Measurements from ENCODE around the gene PRDM13. TPM values are rescaled to one million over a fixed set of nuclear protein-coding genes. Genes with fewer than 3 reads are reported as not detected.

Gene PRDM13
- total RNA-seq, 1 experiment from 2014 or later = 1.3 TPM

DNA sequence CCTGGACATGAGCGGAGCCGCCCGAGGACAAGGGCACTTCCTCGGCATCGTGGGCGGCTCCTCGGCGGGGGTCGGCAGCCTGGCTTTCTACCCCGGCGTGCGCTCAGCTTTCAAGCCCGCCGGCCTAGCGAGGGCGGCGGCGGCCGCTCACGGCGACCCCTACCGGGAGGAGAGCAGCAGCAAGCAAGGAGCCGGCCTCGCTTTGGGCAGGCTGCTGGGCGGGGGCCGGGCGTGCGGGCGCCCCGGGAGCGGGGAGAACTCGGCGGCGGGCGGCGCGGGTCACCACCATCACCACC is 6.7 kb downstream of the PRDM13 start:
- Mint-ChIP-seq H3K27me3 (ENCODE audit: unreplicated experiment) (peaks cover 43% of the 10 kb centered on the region), H3K4me1 (ENCODE audit: low read depth, unreplicated experiment) (no peaks in the 10 kb centered on the region), H3K9me3 (ENCODE audit: low read depth, unreplicated experiment) (no peaks in the 10 kb centered on the region), H3K4me3 (ENCODE audit: low read depth, unreplicated experiment) (peak overlapping the region; percentile 95), H3K27ac (ENCODE audit: unreplicated experiment) (no peak overlapping the region), H3K36me3 (ENCODE audit: insufficient read depth, unreplicated experiment) (peaks cover 14% of the 10 kb centered on the region)
- TF ChIP-seq, protein P1, sequence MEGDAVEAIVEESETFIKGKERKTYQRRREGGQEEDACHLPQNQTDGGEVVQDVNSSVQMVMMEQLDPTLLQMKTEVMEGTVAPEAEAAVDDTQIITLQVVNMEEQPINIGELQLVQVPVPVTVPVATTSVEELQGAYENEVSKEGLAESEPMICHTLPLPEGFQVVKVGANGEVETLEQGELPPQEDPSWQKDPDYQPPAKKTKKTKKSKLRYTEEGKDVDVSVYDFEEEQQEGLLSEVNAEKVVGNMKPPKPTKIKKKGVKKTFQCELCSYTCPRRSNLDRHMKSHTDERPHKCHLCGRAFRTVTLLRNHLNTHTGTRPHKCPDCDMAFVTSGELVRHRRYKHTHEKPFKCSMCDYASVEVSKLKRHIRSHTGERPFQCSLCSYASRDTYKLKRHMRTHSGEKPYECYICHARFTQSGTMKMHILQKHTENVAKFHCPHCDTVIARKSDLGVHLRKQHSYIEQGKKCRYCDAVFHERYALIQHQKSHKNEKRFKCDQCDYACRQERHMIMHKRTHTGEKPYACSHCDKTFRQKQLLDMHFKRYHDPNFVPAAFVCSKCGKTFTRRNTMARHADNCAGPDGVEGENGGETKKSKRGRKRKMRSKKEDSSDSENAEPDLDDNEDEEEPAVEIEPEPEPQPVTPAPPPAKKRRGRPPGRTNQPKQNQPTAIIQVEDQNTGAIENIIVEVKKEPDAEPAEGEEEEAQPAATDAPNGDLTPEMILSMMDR (IDR thresholded peaks at IDR 0.05; ENCODE audit: unreplicated experiment) = peak; percentile 56
- intact Hi-C loops (cut with micrococcal nuclease; ENCODE audit: unreplicated experiment) = no loop called here
- CTCF ChIA-PET = interaction anchor here (0.6 to 1.3 kb wide), 3 partner anchors 11 to 146 kb away, joined by 3 to 4 read pairs (median 3); no protein-coding TSS in a partner anchor
- peak; percentile 67 for DNase-seq
- no TSS peak for BruUV-seq (replicated peaks)

- H3K36me3 Mint-ChIP-seq (ENCODE audit: insufficient read depth, unreplicated experiment) = peaks cover 14% of the 10 kb centered on the region
- intact Hi-C loops (cut with micrococcal nuclease; ENCODE audit: unreplicated experiment) = no loop called here
- TF ChIP-seq, protein P1 (IDR thresholded peaks at IDR 0.05; ENCODE audit: unreplicated experiment) = no peak
- peak overlapping the region; percentile 95 for H3K4me3 Mint-ChIP-seq (ENCODE audit: low read depth, unreplicated experiment)
- CTCF ChIA-PET = interaction anchor here (0.6 to 1.3 kb wide), 4 partner anchors 12 to 336 kb away, joined by 3 to 4 read pairs (median 4); no protein-coding TSS in a partner anchor
- DNase-seq = peak; percentile 14
- no peak overlapping the region for H3K27ac Mint-ChIP-seq (ENCODE audit: unreplicated experiment)
- H3K4me1 Mint-ChIP-seq (ENCODE audit: low read depth, unreplicated experiment) = no peaks in the 10 kb centered on the region
- H3K9me3 Mint-ChIP-seq (ENCODE audit: low read depth, unreplicated experiment) = no peaks in the 10 kb centered on the region
- peaks cover 43% of the 10 kb centered on the region for H3K27me3 Mint-ChIP-seq (ENCODE audit: unreplicated experiment)
- no TSS peak for BruUV-seq (replicated peaks)
Observed at GRCh38 chr6:99613705-99614429, 7.2 kb downstream of the PRDM13 start.

GRCh38 chr6:99614430-99615186 is 8.0 kb downstream of the PRDM13 start:
- no TSS peak for BruUV-seq (replicated peaks)
- no peak overlapping the region for H3K27ac Mint-ChIP-seq (ENCODE audit: unreplicated experiment)
- peak overlapping the region; percentile 95 for H3K4me3 Mint-ChIP-seq (ENCODE audit: low read depth, unreplicated experiment)
- H3K27me3 Mint-ChIP-seq (ENCODE audit: unreplicated experiment) = peaks cover 36% of the 10 kb centered on the region
- CTCF ChIA-PET = interaction anchor here (0.6 to 1.3 kb wide), 3 partner anchors 147 to 337 kb away, joined by 3 to 4 read pairs (median 4); no protein-coding TSS in a partner anchor
- no peaks in the 10 kb centered on the region for H3K4me1 Mint-ChIP-seq (ENCODE audit: low read depth, unreplicated experiment)
- peaks cover 14% of the 10 kb centered on the region for H3K36me3 Mint-ChIP-seq (ENCODE audit: insufficient read depth, unreplicated experiment)
- DNase-seq = peak; percentile 37
- TF ChIP-seq, protein P1 (IDR thresholded peaks at IDR 0.05; ENCODE audit: unreplicated experiment) = no peak
- intact Hi-C loops (cut with micrococcal nuclease; ENCODE audit: unreplicated experiment) = no loop called here
- no peaks in the 10 kb centered on the region for H3K9me3 Mint-ChIP-seq (ENCODE audit: low read depth, unreplicated experiment)

GRCh38 chr6:99617131-99617530 is 10.5 kb downstream of the PRDM13 start:
- no peak for DNase-seq
- intact Hi-C loops (cut with micrococcal nuclease; ENCODE audit: unreplicated experiment) = no loop called here
- no peaks in the 10 kb centered on the region for H3K9me3 Mint-ChIP-seq (ENCODE audit: low read depth, unreplicated experiment)
- TF ChIP-seq, protein P1 (IDR thresholded peaks at IDR 0.05; ENCODE audit: unreplicated experiment) = no peak
- no peak overlapping the region for H3K4me3 Mint-ChIP-seq (ENCODE audit: low read depth, unreplicated experiment)
- BruUV-seq (replicated peaks) = no TSS peak
- CTCF ChIA-PET = interaction anchor here (0.6 kb wide), 1 partner anchor 849 kb away, joined by 4 read pairs; no protein-coding TSS in a partner anchor
- peaks cover 33% of the 10 kb centered on the region for H3K27me3 Mint-ChIP-seq (ENCODE audit: unreplicated experiment)
- H3K27ac Mint-ChIP-seq (ENCODE audit: unreplicated experiment) = no peak overlapping the region
- peaks cover 14% of the 10 kb centered on the region for H3K36me3 Mint-ChIP-seq (ENCODE audit: insufficient read depth, unreplicated experiment)
- H3K4me1 Mint-ChIP-seq (ENCODE audit: low read depth, unreplicated experiment) = no peaks in the 10 kb centered on the region
